ENCODE results near the gene SYT7.

The SYT7 gene

DNA sequence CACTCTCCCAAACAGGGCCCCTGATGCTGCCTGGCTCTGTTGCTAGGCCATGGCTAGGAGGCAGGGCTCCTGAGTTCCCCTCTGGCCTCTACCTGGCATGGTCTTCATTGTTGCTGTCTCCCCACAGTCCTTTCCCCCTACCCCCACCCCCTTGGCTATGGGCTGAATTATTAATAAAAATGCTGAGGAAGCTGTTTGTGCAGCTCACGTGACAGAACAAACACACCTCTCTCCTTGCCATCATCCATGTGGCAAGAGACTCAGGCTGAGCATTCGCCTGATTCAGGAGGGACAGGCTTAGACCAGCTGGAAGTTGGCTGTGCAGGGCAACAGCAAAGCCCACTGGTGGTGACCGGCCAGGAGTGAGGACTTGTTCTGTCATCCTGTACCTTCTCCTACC is 4.2 kb upstream of the SYT7 start:
- Histone ChIP-seq H2AFZ (ENCODE audit: low read length) (no peak overlapping the region), H3K9ac (ENCODE audit: low read length) (no peak overlapping the region), H4K20me1 (ENCODE audit: insufficient read depth, low read length) (no peaks in the 10 kb centered on the region), H3F3A (ENCODE audit: insufficient read depth, low read length) (no peaks in the 10 kb centered on the region), H3K4me3 (ENCODE audit: low read length) (no peak overlapping the region), H3K9me2 (replicated peaks; ENCODE audit: insufficient read depth, low read length) (no peaks in the 10 kb centered on the region), H3K27me3 (replicated peaks; ENCODE audit: insufficient read depth, low read length) (peaks cover 89% of the 10 kb centered on the region), H3K4me2 (ENCODE audit: low read depth, low read length) (no peak overlapping the region), H3K9me3 (replicated peaks; ENCODE audit: insufficient read depth, low read length) (no peaks in the 10 kb centered on the region), H3K4me1 (ENCODE audit: low read length) (0 out of 2 replicates have a peak, but pooled peaks cover 3% of the 10 kb centered on the region), H3K36me3 (replicated peaks; ENCODE audit: insufficient read depth, low read length) (no peaks in the 10 kb centered on the region), H3K27ac (ENCODE audit: low read length) (no peak overlapping the region), H3K79me2 (ENCODE audit: low read length) (no peaks in the 10 kb centered on the region)
- no peak for TF ChIP-seq EZH2phosphoT487 (IDR thresholded peaks at IDR 0.05; ENCODE audit: low read length)
- no peak for TF ChIP-seq EZH2 (optimal IDR thresholded peaks at IDR 0.05; ENCODE audit: low read depth, low read length)
- TF ChIP-seq, protein P1, sequence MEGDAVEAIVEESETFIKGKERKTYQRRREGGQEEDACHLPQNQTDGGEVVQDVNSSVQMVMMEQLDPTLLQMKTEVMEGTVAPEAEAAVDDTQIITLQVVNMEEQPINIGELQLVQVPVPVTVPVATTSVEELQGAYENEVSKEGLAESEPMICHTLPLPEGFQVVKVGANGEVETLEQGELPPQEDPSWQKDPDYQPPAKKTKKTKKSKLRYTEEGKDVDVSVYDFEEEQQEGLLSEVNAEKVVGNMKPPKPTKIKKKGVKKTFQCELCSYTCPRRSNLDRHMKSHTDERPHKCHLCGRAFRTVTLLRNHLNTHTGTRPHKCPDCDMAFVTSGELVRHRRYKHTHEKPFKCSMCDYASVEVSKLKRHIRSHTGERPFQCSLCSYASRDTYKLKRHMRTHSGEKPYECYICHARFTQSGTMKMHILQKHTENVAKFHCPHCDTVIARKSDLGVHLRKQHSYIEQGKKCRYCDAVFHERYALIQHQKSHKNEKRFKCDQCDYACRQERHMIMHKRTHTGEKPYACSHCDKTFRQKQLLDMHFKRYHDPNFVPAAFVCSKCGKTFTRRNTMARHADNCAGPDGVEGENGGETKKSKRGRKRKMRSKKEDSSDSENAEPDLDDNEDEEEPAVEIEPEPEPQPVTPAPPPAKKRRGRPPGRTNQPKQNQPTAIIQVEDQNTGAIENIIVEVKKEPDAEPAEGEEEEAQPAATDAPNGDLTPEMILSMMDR (IDR thresholded peaks at IDR 0.05; ENCODE audit: low read length) = no peak
- DNase-seq = no peak

DNA sequence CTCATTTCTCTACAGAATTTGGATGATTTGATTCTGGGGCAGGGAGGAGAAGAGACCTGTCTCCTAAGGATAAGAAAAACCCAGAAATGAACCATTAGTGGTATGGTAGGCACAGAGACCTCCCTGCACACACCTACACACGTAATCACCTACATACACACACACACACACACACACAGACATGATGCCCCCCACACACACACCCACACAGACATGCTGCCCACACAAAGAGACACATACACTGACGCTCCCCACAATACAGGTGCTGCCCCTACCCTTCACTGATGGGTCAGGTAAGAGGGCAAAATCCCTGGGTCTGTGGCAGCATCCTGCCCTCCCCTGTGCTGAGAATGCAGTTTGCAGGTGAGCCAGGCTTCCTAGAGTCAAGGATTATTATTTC is 1.1 kb upstream of the SYT7 start:
- H3K9me2 ChIP-seq (replicated peaks; ENCODE audit: insufficient read depth, low read length) = no peaks in the 10 kb centered on the region
- no peak for DNase-seq
- TF ChIP-seq EZH2phosphoT487 (IDR thresholded peaks at IDR 0.05; ENCODE audit: low read length) (no peak), EZH2 (optimal IDR thresholded peaks at IDR 0.05; ENCODE audit: low read depth, low read length) (no peak)
- TF ChIP-seq, protein P1 (IDR thresholded peaks at IDR 0.05; ENCODE audit: low read length) = no peak
- H3K27ac ChIP-seq (ENCODE audit: low read length) = no peak overlapping the region
- 0 out of 2 replicates have a peak, but pooled peaks cover 3% of the 10 kb centered on the region for H3K4me1 ChIP-seq (ENCODE audit: low read length)
- H3K27me3 ChIP-seq (replicated peaks; ENCODE audit: insufficient read depth, low read length) = peaks cover 89% of the 10 kb centered on the region
- H3K9me3 ChIP-seq (replicated peaks; ENCODE audit: insufficient read depth, low read length) = no peaks in the 10 kb centered on the region
- no peaks in the 10 kb centered on the region for H3K36me3 ChIP-seq (replicated peaks; ENCODE audit: insufficient read depth, low read length)
- no peak overlapping the region for H2AFZ ChIP-seq (ENCODE audit: low read length)
- no peaks in the 10 kb centered on the region for H4K20me1 ChIP-seq (ENCODE audit: insufficient read depth, low read length)
- H3F3A ChIP-seq (ENCODE audit: insufficient read depth, low read length) = no peaks in the 10 kb centered on the region
- no peaks in the 10 kb centered on the region for H3K79me2 ChIP-seq (ENCODE audit: low read length)
- peak overlapping the region; percentile 43 for H3K4me2 ChIP-seq (ENCODE audit: low read depth, low read length)
- H3K9ac ChIP-seq (ENCODE audit: low read length) = no peak overlapping the region
- H3K4me3 ChIP-seq (ENCODE audit: low read length) = no peak overlapping the region

DNA sequence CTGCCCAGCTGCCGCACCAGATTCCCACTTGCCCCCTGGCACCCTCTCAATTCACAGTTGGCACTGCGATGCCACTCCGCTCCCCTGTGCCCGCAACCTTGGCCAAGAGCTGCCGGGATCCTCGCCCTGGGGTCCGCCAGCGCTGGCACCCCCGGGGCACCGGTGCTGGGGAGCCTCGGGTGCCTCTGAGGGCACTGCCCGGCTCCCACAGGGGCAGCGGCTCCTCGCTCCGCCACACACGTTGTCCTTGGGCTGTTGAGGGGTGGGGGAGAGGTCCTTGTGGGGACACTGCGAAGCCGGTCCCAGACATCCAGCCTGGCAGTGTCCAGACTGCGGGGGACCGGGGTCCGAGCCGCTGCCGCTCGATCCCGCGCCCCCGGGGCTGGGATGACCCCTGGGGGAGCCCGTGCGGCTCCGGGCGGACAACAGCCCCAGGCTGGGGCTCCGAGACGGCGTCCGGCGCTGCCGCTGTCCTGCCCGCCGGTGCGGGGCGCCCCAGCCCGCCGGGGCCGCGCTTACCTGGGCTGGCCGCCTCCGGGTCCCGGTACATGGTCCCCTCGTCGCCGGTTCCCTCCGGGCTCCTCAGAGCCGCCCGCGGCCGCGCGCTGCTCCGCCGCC is 496 bp downstream of the SYT7 start:
- Histone ChIP-seq H3K4me3 (ENCODE audit: low read length) (no peak overlapping the region), H2AFZ (ENCODE audit: low read length) (no peak overlapping the region), H3K27ac (ENCODE audit: low read length) (no peak overlapping the region), H3K27me3 (replicated peaks; ENCODE audit: insufficient read depth, low read length) (peaks cover 86% of the 10 kb centered on the region), H3F3A (ENCODE audit: insufficient read depth, low read length) (no peaks in the 10 kb centered on the region), H3K9me2 (replicated peaks; ENCODE audit: insufficient read depth, low read length) (no peaks in the 10 kb centered on the region), H3K79me2 (ENCODE audit: low read length) (no peaks in the 10 kb centered on the region), H3K9ac (ENCODE audit: low read length) (no peak overlapping the region), H3K4me1 (ENCODE audit: low read length) (0 out of 2 replicates have a peak, but pooled peaks cover 3% of the 10 kb centered on the region), H3K9me3 (replicated peaks; ENCODE audit: insufficient read depth, low read length) (no peaks in the 10 kb centered on the region), H3K36me3 (replicated peaks; ENCODE audit: insufficient read depth, low read length) (no peaks in the 10 kb centered on the region), H4K20me1 (ENCODE audit: insufficient read depth, low read length) (no peaks in the 10 kb centered on the region), H3K4me2 (ENCODE audit: low read depth, low read length) (peak overlapping the region; percentile 45)
- no peak for DNase-seq
- TF ChIP-seq EZH2phosphoT487 (IDR thresholded peaks at IDR 0.05; ENCODE audit: low read length) = no peak
- TF ChIP-seq, protein P1 (IDR thresholded peaks at IDR 0.05; ENCODE audit: low read length) = no peak
- TF ChIP-seq EZH2 (optimal IDR thresholded peaks at IDR 0.05; ENCODE audit: low read depth, low read length) = peak; percentile 78

Measured in MM.1S (cell line).